OCI-M1 (cell line): ENCODE measurements around the gene ATG13.
"Not testable (repeated sequence)": the region's sequence is repeated elsewhere in the genome, so short reads cannot be mapped to it uniquely, and the experiment has no call there.

ENCODE experiments used
- DNase-seq: peaks from one replicate; lab custom pipeline; 2025; lab: John Stamatoyannopoulos, UW

Gene ATG13

GRCh38 chr11:46697303-46697702 is 80.0 kb downstream of the ATG13 start:
- no peak for DNase-seq

DNA sequence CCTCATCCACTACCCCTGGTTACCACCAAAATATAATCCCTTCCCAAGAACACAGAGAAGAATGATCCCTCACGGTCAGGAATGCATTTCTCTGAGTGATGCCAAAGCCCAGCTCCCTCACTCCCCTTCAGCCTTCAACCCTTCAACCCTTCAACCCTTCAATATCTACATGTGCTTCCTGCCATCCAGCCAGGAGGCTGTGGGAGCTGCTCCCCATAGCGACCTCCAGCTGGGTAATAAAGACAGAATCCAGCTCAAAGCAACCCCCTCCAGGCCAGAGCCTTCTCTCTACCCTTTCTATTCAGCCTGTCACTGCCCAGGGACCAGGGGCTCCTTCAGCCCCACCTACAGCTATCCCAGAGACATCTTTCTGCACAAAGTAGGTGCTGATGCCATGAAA is 80.4 kb downstream of the ATG13 start:
- DNase-seq, result no peak

GRCh38 chr11:46698597-46698996 is 81.2 kb downstream of the ATG13 start:
- DNase-seq, result no peak

DNA sequence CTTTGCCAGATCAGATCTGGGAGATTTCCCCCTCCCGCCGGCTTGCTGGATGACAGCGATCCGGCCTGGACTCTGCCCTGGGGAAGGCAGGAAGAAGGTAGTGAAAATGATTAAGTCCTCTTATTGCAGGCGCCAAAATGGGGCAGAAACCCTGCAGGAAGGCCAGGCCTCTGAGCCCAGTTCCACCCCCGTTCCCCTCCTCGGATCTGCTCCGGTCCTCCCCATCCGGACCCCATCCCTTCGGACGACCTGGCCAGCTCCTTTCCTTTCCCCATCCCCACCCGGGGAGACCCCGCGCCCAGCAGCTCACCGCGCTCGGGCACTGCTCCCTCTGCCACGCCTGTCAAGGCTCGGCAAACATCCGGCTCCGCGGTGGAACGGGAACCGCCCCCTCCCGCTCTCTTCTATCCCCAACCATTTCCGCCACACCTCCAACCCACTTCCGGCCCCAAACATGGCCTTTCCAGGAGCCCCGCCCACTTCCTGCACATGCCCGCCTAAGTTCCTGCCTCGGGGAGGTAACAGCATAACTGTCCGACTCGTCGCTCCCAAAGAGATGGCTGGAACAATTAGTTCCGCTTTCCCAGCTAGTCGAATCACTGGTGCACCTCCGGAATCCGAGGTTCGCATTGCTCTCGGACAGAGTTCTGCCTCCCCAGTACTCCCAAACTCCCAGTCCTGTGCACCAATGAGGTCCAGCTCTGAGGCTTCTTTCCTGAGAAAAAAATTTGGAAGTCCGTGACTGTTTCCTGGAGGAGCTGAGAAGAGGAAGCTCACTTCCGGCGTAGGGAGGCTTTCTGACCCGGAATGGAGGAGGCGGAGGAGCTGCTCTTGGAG is 83.1 kb downstream of the ATG13 start, which contains the start of the genes ARHGAP1 and ZNF408:
Gene ARHGAP1 (minus strand): TSS at position 379 of the 837 bp plus-strand sequence. CDS start 4,512 bp downstream, outside the sequence.
Gene ZNF408 (plus strand): TSS at position 791 of the 837 bp plus-strand sequence. CDS start 17 bp downstream, at position 808.
- peak; percentile 99 for DNase-seq

GRCh38 chr11:46701078-46701654 is 83.8 kb downstream of the ATG13 start:
- DNase-seq, result no peak

GRCh38 chr11:46705070-46705688 is 87.8 kb downstream of the ATG13 start:
- no peak for DNase-seq

GRCh38 chr11:46706886-46707285 is 89.5 kb downstream of the ATG13 start:
- DNase-seq, result no peak

- not testable (repeated sequence) for DNase-seq
Measured at GRCh38 chr11:46709351-46709750, 92.0 kb downstream of the ATG13 start.

DNA sequence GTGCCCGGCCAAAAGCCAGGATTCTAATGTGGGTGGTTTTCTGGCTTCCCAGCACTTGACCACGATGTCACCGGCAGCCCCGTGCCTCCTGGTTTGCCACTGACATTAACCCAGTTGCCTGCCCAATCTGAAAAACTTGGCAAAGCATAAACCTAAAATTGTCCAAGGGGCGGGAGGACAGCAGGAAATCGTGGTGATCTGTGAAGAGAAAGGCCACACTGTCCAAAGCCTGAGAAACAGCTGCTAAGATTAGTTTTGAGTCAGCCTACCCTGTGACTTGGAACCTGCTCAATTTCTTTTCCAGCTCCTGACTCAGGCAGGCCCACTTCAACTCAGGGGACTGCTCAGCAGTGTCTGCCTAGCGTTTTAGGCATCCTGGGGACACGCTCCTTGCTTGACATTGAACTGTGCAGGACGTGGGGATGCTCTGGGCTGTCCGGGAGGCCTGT is 93.5 kb downstream of the ATG13 start:
- DNase-seq, result no peak

GRCh38 chr11:46711303-46711702 is 94.0 kb downstream of the ATG13 start:
- no peak for DNase-seq

DNA sequence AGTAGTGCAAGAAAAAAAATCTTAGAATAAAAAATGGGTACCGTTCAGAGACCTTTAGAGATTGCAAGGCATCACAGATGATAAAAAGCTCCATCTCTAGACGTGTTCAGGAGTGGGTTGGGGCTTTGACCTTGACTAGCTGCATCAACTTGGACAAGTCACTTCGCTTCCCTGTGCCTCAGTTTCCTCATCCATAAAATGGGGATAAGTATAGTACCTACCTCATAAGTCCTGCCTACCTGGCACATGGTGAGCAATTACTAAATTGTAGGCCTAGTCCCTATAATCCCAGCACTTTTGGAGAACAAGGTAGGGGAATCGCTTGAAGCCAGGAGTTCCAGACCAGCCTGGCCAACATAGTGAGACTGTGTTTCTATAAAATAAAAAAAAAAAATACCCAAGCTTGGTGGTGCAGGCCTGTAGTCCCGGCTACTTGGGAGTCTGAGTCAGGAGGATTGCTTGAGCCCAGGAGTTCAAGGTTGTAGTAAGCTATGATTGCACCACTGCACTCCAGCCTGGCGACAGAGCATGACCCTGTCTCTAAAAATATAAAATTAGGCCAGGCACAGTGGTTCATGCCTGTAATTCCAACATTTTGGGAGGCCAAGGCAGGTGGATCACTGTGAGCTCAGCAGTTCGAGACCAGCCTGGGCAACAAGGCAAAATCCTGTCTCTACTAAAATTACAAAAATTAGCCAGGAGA is 95.7 kb downstream of the ATG13 start:
- no peak for DNase-seq

- not testable (repeated sequence) for DNase-seq
Measured at GRCh38 chr11:46717825-46718154, 100.4 kb downstream of the ATG13 start.

DNA sequence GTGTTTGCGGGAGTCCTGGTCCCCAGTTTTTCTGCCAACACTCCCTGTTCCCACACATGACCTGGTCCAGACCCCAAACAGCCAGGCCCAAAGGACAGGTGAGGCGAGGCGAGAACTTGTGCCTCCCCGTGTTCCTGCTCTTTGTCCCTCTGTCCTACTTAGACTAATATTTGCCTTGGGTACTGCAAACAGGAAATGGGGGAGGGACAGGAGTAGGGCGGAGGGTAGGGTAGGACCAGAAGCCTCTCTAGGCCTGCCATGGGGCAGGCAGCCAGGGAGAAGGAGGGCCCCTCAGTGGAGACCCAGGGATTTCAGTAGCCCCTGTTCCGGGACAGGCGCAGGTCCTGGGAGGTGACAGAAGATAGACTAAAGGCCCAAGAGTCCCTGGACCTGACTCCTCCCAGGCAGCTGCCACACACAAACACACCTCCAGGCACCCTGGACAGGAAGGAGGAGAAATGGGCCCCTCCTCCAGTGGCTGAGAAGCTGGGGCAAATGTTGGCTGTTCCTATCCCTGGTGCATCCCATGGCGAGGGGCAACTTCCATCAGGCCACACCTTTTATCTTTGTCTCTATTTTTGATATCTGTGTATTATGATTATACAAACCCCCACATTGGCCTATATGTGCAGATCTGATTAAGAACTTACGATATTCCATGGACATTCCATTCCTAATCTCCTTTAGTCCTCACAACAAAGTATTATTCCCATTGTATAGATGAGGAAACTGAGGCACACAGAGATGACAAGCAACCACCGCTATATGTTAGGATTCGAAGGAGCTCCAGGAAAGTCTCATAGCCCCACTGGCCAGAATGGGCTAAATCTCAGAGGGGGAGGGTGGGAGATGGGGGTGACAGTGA is 101.0 kb downstream of the ATG13 start:
- no peak for DNase-seq

DNA sequence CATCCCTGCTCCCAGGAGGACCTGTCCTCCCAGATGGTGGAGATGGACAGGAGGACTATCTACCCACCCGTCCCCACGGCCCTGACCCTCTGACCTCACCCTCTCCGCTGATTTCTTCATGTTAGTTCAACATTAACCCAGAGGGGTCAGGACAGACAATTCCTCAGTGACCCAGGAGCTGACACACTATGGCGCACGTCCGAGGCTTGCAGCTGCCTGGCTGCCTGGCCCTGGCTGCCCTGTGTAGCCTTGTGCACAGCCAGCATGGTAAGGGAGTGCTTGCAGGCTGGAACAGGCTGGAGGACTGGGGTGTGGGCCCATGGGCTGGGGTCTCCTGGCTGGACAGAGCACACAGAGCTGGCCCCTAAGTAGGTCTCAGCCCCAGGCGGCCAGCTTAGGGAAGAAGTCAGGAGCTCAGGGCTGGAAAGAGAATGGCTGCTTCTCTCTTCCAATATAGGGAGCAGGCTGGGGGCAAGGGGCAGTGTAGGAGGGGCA is 101.7 kb downstream of the ATG13 start, which contains the start of gene F2:
Gene F2 (plus strand): TSS at position 166 of the 495 bp plus-strand sequence. CDS start 23 bp downstream, at position 189.
- DNase-seq, result no peak

DNA sequence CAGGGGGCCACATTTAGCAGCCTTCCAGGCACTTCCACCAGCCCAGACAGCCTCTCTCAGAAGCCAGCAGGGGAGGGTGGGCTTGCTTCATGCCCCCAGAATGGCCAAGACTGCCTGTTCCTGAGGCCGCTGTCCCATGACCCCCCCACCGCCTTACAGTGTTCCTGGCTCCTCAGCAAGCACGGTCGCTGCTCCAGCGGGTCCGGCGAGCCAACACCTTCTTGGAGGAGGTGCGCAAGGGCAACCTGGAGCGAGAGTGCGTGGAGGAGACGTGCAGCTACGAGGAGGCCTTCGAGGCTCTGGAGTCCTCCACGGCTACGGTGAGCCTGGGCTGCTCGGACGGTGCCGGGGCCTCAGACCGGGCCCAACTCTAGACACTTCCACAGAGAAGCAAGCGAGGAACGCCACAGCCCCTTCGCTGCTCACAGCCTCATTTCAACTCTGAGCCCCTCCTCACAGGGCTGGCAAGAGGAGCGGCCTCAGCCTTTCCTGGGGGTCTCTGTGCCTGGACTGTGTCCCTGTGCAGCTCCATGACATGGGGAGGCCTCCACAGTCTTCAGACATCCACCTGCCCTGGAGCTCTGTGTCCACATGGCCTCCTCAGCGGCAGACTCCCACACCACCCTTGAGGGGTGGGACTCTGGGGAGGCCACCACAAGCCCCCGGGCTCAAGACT is 102.3 kb downstream of the ATG13 start:
- no peak for DNase-seq

DNA sequence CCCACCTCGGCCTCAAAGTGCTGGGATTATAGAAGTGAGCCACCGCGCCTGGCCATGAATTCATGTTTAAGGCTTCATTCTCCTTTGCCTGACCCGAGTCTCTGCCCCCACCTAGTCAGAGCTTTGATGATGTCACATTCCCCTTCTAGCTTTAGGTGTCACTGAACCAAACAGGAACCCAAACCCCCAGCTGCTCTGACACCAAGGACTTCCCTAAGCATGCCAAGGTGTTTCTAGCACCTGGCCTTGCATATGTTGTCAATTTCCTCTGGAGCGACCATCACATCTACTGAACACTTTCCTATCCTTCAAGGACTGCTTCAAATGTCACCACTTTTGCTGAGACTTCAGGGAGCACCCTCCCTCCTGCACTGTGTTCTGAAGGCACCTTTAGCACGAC is 103.9 kb downstream of the ATG13 start:
- DNase-seq, result no peak

- DNase-seq, result no peak
Measured at GRCh38 chr11:46722566-46723358, 105.4 kb downstream of the ATG13 start.

- no peak for DNase-seq
Measured at GRCh38 chr11:46723359-46723680, 106.0 kb downstream of the ATG13 start.

DNA sequence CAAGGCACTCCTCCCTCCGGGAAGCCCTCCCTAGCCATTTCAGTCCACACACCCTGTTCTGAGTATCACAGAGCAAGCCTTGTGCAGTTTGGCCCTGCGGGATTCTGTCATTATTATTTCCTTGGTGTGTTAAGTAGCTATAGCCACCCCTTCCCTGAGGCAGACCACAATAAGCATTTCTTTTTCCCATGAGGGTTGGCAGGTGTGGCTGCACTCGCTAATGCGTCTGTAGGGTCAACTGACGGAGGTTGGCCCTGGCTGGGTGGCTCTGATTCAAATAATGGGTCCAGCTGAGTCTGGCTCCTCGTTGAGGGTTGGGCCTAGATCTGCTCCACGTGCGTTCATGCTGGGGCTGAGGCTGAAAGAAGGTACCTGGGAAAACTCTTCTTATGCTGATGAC is 106.7 kb downstream of the ATG13 start:
- DNase-seq, result no peak
